H1 (cell line): Measurements from ENCODE around the gene TUBB1. TPM values are rescaled to one million over a fixed set of nuclear protein-coding genes. Genes with fewer than 3 reads are reported as not detected.

ENCODE experiments used
- CHD7 ChIP-seq: fragments of 300-600 bp; sonication (generic); IDR thresholded peaks from 2 replicates; pipeline ENCODE4 v1.7.1; 2012; ENCODE audit warnings: low read length, moderate library complexity, mild to moderate bottlenecking, inconsistent platforms; ENCODE audit not compliant: insufficient replicate concordance
- CTBP2 ChIP-seq: IDR thresholded peaks from 2 replicates; pipeline ENCODE4 v1.7.0; 2011; ENCODE audit warnings: borderline replicate concordance, mild to moderate bottlenecking, moderate library complexity, mixed read lengths, low read length; ENCODE audit not compliant: insufficient read depth, insufficient read length
- FOSL1 ChIP-seq: IDR thresholded peaks from 2 replicates; pipeline ENCODE4 v1.6.1; 2011; ENCODE audit warnings: mild to moderate bottlenecking, low read depth, low read length, moderate library complexity; ENCODE audit not compliant: insufficient read depth
- JUN ChIP-seq: IDR thresholded peaks from 2 replicates; pipeline ENCODE4 v1.6.1; 2011; ENCODE audit warnings: low read depth, mild to moderate bottlenecking, improper control_type of control experiment, low read length
- RAD21 ChIP-seq, 2 experiments: IDR thresholded peaks in 1 of 2; conservative IDR thresholded peaks in 1 of 2; 2 replicates each; pipeline ENCODE4 v1.6.1; 2011; ENCODE audit warnings: low read depth in 2 of 2, low read length in 2 of 2, improper control_type of control experiment in 1 of 2, inconsistent platforms in 1 of 2, mild to moderate bottlenecking in 1 of 2, moderate library complexity in 1 of 2
- RBBP5 ChIP-seq: IDR thresholded peaks from 2 replicates; pipeline ENCODE4 v1.7.1; 2012; ENCODE audit warnings: low read depth, mild to moderate bottlenecking, inconsistent platforms, low read length, moderate library complexity, borderline replicate concordance
- SIX5 ChIP-seq: IDR thresholded peaks from 2 replicates; pipeline ENCODE4 v1.6.1; 2011; ENCODE audit warnings: mild to moderate bottlenecking, low read depth, low read length
- SUZ12 ChIP-seq: fragments of 200-600 bp; sonication (generic); IDR thresholded peaks from 2 replicates; pipeline ENCODE4 v1.6.1; 2012; ENCODE audit warnings: mild to moderate bottlenecking, inconsistent platforms, low read length, moderate library complexity, mixed read lengths
- TEAD4 ChIP-seq: IDR thresholded peaks from 2 replicates; pipeline ENCODE4 v1.6.1; 2012; ENCODE audit warnings: low read depth, low read length, inconsistent platforms, mixed read lengths
- YY1 ChIP-seq: IDR thresholded peaks from 2 replicates; pipeline ENCODE4 v1.6.1; 2011; ENCODE audit warnings: low read depth, mild to moderate bottlenecking, low read length
- polyA plus RNA-seq, 7 experiments: library from polyadenylated mRNA; depleted of rRNA in 3 of 7; stranded (reverse) in 5 of 7; unstranded in 2 of 7; fragments of >200 nt in 5 of 7; fragments of 200-250 nt in 2 of 7; gene quantifications; 1 replicate in 5 of 7; 2 replicates in 1 of 7; 4 replicates in 1 of 7; pipeline versions ENCODE4 v1.2.1 to v1.2.3, GENCODE V29; 2011 to 2013; ENCODE audit warnings: missing spikeins in 2 of 7, mixed read lengths in 2 of 7
- total RNA-seq: library from RNA; stranded (reverse); fragmentation: NEBNext Ultra II Directional; extraction: Animal tissue kit (Norgen Biotek cat#: 25700); gene quantifications from 2 replicates; pipeline ENCODE4 v1.2.1, GENCODE V29; 2021

The TUBB1 gene
- total and polyA plus RNA-seq, 2 of the 8 experiments (the other 6 are each of a cell fraction or from before 2014, with no cell fraction given): not detected

- TF ChIP-seq YY1 (0 out of 2 replicates have a peak, but pooled peaks have one; percentile 3), JUN (no peak), FOSL1 (no peak), CHD7 (no peak), SUZ12 (no peak), RBBP5 (no peak), RAD21 (IDR thresholded peaks at IDR 0.05 in 1 of 2, conservative IDR thresholded peaks at IDR 0.05 in 1 of 2; ENCODE audit: low read depth in 2 of 2, low read length in 2 of 2) (no peak), TEAD4 (no peak), CTBP2 (no peak), SIX5 (no peak)
Observed at GRCh38 chr20:59042151-59042795, 23.0 kb downstream of the TUBB1 start, which contains the start of gene PRELID3B (continued).
